GM19395 (cell line): ENCODE measurements around the gene EIF2S1.

Source experiments
- ATAC-seq: cut with Tn5 transposase; IDR thresholded peaks from one replicate; pipeline ENCODE4 v1.9.1; 2021; ENCODE audit warnings: mild to moderate bottlenecking, moderate library complexity; ENCODE audit not compliant: unreplicated experiment

Gene EIF2S1

GRCh38 chr14:67432050-67432564 lies 72.0 kb downstream of the EIF2S1 start:
- no peak for ATAC-seq

GRCh38 chr14:67435603-67436002 lies 75.5 kb downstream of the EIF2S1 start:
- ATAC-seq: no peak
